Measurements from ENCODE around the gene UCP1. TPM values are rescaled to one million over a fixed set of nuclear protein-coding genes. Genes with fewer than 3 reads are reported as not detected.

Gene UCP1
- total and polyA plus RNA-seq, 4 donors, result not detected

DNA sequence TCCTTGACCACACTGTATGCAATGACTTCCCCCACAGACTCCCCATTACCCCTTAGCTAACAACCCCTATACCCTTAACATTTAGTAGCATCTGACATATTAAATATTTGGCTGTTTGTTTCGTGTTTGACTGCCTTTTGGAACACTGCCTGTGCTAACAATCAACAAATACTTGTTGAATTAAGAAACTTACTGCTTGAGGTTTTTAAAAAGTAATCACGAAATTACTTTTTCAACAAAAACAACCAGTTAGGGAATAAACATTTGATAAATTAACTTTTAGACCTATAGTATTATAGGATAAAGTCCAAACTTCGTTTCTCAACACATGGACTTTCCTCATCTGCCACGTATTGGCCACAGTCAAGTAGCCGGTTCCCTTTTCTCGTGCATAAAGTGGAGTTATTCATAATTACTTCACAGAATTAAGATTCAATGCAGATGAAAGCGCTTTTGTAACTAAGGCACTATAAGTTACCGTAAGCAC is 45.3 kb downstream of the UCP1 start:
- no peak overlapping the region for H3K9ac ChIP-seq (ENCODE audit: low read depth in 1 of 2, low read length in 2 of 2)
- peaks cover 0 to 7% (median 4%) of the 10 kb centered on the region in 4 donors for H3K36me3 ChIP-seq (ENCODE audit: control insufficient read depth in 4 of 4, insufficient read depth in 3 of 4, low read depth in 1 of 4, low read length in 3 of 4)
- DNase-seq (ENCODE audit: low spot score), result no peak
- H3K4me1 ChIP-seq (ENCODE audit: control insufficient read depth in 4 of 4, insufficient read depth in 4 of 4, low read length in 3 of 4), result peaks cover 0 to 17% (median 3%) of the 10 kb centered on the region in 4 donors
- 8% methylated on average over 8 of the region's 8 CpGs for WGBS
- no peaks in the 10 kb centered on the region for H3K27me3 ChIP-seq (ENCODE audit: control insufficient read depth in 4 of 4, insufficient read depth in 4 of 4, low read length in 3 of 4)
- H3K9me3 ChIP-seq (ENCODE audit: control insufficient read depth in 4 of 4, low read length in 3 of 4), result no peaks in the 10 kb centered on the region
- TF ChIP-seq ZBTB33 (IDR thresholded peaks at IDR 0.05) (no peak), HNF4G (IDR thresholded peaks at IDR 0.05) (peak; percentile 60), HNF4A (conservative IDR thresholded peaks at IDR 0.05) (peak; percentile 80 to 90)
- no peak overlapping the region for H3K27ac ChIP-seq (ENCODE audit: low read depth in 1 of 2, low read length in 2 of 2)
- H3K4me3 ChIP-seq (ENCODE audit: low read depth in 1 of 3, low read length in 3 of 3), result peak overlapping the region; percentile 36 to 100 (median 97)

- WGBS, result 6% methylated on average over 1 of the region's 1 CpG
These were observed 53.3 kb downstream of the UCP1 start for GRCh38 chr4:140515423-140515822.

More at GRCh38 chr4:140515423-140515822, 53.3 kb downstream of the UCP1 start:
- no peak for DNase-seq (ENCODE audit: low spot score)
- no peak overlapping the region for H3K27ac ChIP-seq (ENCODE audit: low read depth in 1 of 2, low read length in 2 of 2)
- no peak overlapping the region for H3K4me3 ChIP-seq (ENCODE audit: low read depth in 1 of 3, low read length in 3 of 3)
- no peaks in the 10 kb centered on the region for H3K36me3 ChIP-seq (ENCODE audit: control insufficient read depth in 4 of 4, insufficient read depth in 3 of 4, low read depth in 1 of 4, low read length in 3 of 4)
- no peak overlapping the region for H3K9ac ChIP-seq (ENCODE audit: low read depth in 1 of 2, low read length in 2 of 2)
- TF ChIP-seq FOXA1 (IDR thresholded peaks at IDR 0.05), result no peak
- no peak for TF ChIP-seq ZBTB33 (IDR thresholded peaks at IDR 0.05)
- TF ChIP-seq, protein P1, sequence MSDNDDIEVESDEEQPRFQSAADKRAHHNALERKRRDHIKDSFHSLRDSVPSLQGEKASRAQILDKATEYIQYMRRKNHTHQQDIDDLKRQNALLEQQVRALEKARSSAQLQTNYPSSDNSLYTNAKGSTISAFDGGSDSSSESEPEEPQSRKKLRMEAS (IDR thresholded peaks at IDR 0.05), result no peak
- no peak for TF ChIP-seq HNF4G (IDR thresholded peaks at IDR 0.05)
- no peak for TF ChIP-seq FOXA2 (IDR thresholded peaks at IDR 0.05)
- no peak for TF ChIP-seq RXRA (IDR thresholded peaks at IDR 0.05)
- TF ChIP-seq EGR1 (IDR thresholded peaks at IDR 0.05; ENCODE audit: low read depth in 2 of 2), result no peak
- no peak for TF ChIP-seq JUND (IDR thresholded peaks at IDR 0.05)
- TF ChIP-seq CTCF (IDR thresholded peaks at IDR 0.05; ENCODE audit: low read depth, low read length, missing input control), result no peak
- TF ChIP-seq GABPA (IDR thresholded peaks at IDR 0.05 in 1 of 2, conservative IDR thresholded peaks at IDR 0.05 in 1 of 2), result no peak
- TF ChIP-seq, protein P2, sequence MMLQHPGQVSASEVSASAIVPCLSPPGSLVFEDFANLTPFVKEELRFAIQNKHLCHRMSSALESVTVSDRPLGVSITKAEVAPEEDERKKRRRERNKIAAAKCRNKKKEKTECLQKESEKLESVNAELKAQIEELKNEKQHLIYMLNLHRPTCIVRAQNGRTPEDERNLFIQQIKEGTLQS (IDR thresholded peaks at IDR 0.05), result no peak
- no peak for TF ChIP-seq REST (IDR thresholded peaks at IDR 0.05)
- TF ChIP-seq SP1 (IDR thresholded peaks at IDR 0.05), result no peak
- no peaks in the 10 kb centered on the region for H3K9me3 ChIP-seq (ENCODE audit: control insufficient read depth in 4 of 4, low read length in 3 of 4)
- no peaks in the 10 kb centered on the region for H3K4me1 ChIP-seq (ENCODE audit: control insufficient read depth in 4 of 4, insufficient read depth in 4 of 4, low read length in 3 of 4)
- no peaks in the 10 kb centered on the region for H3K27me3 ChIP-seq (ENCODE audit: control insufficient read depth in 4 of 4, insufficient read depth in 4 of 4, low read length in 3 of 4)

Measured in liver (tissue), 9 donors.